Measurements from ENCODE around the gene EGFLAM. TPM values are rescaled to one million over a fixed set of nuclear protein-coding genes. Genes with fewer than 3 reads are reported as not detected.

Gene EGFLAM
- total RNA-seq, 4 donors from 2014 or later, result 15.0 to 103 (median 62.5) TPM

DNA sequence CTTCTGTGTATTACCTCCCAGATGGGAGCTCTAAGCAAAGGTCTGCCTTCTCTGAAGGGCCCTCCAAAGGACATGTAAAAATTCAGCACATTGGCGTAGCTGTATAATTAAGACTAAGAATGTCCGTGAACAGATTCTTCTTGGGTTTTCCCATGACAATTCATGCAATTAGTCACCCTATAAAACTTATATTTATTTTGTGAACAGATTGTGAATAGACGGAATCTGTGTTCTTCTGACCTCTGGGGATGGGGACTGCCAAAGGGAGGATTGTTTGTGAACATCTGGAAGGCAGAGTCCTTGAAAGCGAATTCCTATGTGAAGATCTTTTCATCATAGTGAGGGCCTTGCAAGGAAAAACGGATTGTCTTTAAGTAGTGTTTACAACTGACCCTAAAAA is 111.3 kb downstream of the EGFLAM start:
- DNase-seq (ENCODE audit: low spot score) (no peak), ATAC-seq (ENCODE audit: low FRiP score) (no peak)
- TF ChIP-seq, protein P1, sequence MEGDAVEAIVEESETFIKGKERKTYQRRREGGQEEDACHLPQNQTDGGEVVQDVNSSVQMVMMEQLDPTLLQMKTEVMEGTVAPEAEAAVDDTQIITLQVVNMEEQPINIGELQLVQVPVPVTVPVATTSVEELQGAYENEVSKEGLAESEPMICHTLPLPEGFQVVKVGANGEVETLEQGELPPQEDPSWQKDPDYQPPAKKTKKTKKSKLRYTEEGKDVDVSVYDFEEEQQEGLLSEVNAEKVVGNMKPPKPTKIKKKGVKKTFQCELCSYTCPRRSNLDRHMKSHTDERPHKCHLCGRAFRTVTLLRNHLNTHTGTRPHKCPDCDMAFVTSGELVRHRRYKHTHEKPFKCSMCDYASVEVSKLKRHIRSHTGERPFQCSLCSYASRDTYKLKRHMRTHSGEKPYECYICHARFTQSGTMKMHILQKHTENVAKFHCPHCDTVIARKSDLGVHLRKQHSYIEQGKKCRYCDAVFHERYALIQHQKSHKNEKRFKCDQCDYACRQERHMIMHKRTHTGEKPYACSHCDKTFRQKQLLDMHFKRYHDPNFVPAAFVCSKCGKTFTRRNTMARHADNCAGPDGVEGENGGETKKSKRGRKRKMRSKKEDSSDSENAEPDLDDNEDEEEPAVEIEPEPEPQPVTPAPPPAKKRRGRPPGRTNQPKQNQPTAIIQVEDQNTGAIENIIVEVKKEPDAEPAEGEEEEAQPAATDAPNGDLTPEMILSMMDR (IDR thresholded peaks at IDR 0.05), result no peak

DNA sequence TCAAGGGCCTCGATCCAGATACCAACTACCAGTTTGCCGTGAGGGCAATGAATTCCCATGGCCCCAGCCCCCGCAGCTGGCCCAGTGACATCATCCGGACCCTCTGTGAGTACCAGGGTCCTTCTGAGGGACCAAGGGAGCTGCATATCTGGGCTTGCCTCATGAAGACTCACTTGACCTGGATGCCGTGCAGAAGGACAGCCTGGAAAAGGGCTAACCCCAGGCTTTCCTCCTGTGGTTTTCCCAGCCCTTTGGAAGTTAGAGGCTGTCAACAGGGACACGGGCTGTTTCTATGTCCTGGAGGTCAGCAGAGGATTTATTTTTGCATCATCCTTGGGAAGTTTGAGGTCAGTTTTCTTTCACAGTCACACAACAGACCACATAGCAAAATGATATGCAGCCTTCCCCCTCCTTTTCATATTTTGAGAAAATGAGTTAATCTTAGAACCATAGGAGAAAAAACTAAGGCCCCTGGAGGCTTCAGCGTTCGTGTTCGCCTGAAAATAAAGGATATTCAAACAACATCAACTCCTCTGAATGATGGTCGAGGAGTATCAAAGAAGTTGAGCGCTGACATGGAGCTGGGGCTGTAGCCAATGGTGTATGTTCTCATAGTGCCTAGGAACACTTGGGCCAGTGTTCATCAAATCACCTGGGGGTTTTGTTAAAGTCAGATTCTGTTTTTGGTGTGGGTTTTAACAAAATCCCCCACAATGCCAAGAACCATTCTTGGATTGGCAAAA is 112.2 kb downstream of the EGFLAM start:
- ATAC-seq (ENCODE audit: low FRiP score) (no peak), DNase-seq (ENCODE audit: low spot score) (no peak)
- TF ChIP-seq, protein P1 (IDR thresholded peaks at IDR 0.05), result no peak

DNA sequence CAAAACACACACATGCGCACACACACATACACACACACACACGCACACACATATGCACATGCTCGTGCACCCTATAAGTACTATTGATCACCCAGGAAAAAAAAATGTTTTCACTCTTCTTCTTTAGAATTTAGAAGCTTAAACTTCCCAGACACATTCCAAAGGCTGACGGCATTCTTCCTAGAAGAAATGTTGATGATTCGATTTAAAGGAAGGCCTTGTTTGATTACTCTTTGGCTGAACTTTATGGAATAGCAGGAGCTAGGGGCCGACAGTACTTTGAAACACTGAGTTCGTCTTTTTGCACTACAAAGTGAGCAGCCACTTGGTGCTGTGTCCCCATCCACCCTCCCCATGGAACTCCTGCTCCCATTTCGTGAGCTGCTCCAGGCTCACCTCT is 113.2 kb downstream of the EGFLAM start:
- TF ChIP-seq, protein P1 (IDR thresholded peaks at IDR 0.05), result no peak
- no peak for ATAC-seq (ENCODE audit: low FRiP score)
- no peak for DNase-seq (ENCODE audit: low spot score)

DNA sequence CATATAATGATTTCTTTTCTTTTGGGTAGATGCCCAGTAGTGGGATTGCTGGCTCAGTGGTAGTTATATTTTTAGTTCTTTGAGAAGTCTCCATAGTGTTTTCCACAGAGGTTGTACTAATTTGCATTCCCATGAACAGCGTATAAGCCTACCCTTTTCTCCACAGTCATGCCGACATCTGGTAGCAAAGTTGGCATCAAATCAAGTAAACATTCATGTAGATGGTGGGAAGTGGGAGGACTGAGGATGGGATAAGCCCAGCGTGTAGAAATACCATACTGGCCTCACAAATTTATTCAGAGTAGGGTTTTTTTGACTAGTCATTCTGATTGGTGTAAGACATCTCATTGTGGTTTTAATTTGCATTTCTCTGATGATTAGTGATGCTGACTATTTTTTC is 115.4 kb downstream of the EGFLAM start:
- DNase-seq (ENCODE audit: low spot score) (no peak), ATAC-seq (ENCODE audit: low FRiP score) (no peak)
- TF ChIP-seq, protein P1 (IDR thresholded peaks at IDR 0.05), result no peak

DNA sequence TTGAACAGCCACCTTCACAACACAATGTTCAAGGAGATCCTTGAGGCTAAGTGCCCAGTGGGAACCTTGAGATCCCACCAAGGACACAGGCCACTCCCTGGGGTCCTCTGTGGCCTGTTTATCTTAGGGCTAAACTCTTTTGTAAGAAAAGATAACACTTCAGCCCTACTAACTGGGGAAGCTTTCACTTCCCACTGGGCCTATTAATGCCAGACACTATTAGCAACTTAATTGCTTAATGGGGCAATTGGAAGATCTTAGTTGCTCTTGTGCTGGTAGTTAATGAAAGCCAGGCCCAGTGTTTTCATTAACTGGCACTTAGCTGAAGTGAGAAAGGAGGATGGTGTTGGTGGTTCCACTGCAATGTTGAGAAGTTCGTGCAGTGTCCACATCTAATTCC is 117.1 kb downstream of the EGFLAM start:
- ATAC-seq (ENCODE audit: low FRiP score), result no peak

DNA sequence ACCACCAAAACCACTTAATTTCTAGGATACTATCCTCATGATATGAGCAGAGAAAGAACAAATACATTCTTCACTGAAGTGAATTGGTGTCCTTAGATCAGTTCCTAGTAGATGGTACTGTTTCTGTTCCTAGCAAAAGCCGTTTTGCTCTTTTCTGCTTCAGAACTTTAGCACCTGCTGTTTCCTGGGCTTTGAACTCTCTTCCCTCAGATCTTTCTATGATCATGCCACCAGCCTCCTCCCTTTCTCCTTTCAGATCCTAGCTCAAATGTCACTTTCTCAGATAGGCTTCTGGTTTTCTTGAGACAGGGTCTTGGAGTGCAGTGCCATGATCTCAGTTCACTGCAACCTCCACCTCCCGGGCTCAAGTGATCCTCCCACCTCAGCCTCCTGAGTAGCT is 118.0 kb downstream of the EGFLAM start:
- TF ChIP-seq, protein P1 (IDR thresholded peaks at IDR 0.05), result no peak
- no peak for ATAC-seq (ENCODE audit: low FRiP score)
- DNase-seq (ENCODE audit: low spot score), result no peak

More for the DNA sequence above, 117.1 kb downstream of the EGFLAM start:
- TF ChIP-seq, protein P1 (IDR thresholded peaks at IDR 0.05), result no peak
- no peak for DNase-seq (ENCODE audit: low spot score)

DNA sequence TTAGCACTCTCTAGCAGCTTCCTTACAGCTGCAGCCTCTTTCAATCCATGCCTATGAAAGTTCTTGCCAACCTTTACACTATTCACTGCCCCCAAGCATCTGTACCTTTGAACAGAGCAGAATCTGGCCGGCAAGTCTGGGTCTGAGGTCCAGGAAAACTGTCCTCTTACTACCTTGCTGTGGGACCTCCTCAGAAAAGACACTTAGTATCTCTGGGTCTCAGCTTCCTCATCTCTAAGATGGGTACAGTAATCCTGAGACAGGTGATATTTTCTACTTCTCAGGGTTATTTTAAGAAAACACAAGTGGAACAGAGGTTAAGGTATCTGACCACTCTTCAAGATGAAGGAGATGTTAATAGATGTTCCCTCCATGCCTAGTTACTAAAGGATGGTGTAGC is 120.2 kb downstream of the EGFLAM start:
- no peak for ATAC-seq (ENCODE audit: low FRiP score)
- no peak for DNase-seq (ENCODE audit: low spot score)
- TF ChIP-seq, protein P1 (IDR thresholded peaks at IDR 0.05), result no peak
